Activated CD4-positive, alpha-beta T cell treated with anti-CD3 and anti-CD28 coated beads for 36 hours (primary cell): ENCODE results near the gene COL11A1. TPM values are rescaled to one million over a fixed set of nuclear protein-coding genes. Genes with fewer than 3 reads are reported as not detected.
"Not testable (repeated sequence)": the region's sequence is repeated elsewhere in the genome, so short reads cannot be mapped to it uniquely, and the experiment has no call there.

Experiments
- ATAC-seq: fragments of 200-7000 bp; cut with Tn5 transposase; one replicate; pipeline ENCODE4 v1.10.0; 2021; ENCODE audit warnings: mild to moderate bottlenecking, moderate library complexity
- CTCF ChIA-PET: fragments of 350-600 bp; sonication (Branson Sonifier 250); formaldehyde crosslinking; loops from one replicate; lab custom pipeline; 2021; ENCODE audit warnings: antibody characterized with exemption; lab: Charles Lee
- POLR2A ChIA-PET: fragments of 350-600 bp; sonication (Branson Sonifier 250); formaldehyde crosslinking; loops from one replicate; lab custom pipeline; 2021; ENCODE audit warnings: antibody characterized with exemption, inconsistent platforms; lab: Charles Lee
- DNase-seq: peaks from one replicate; pipeline ENCODE4 v3.0.0-alpha.2; 2020
- H3K27ac Mint-ChIP-seq: one replicate; pipeline ENCODE4 v1.8.0; 2021; ENCODE audit warnings: mixed read lengths
- H3K27me3 Mint-ChIP-seq: one replicate; pipeline ENCODE4 v1.8.0; 2021; ENCODE audit warnings: mixed read lengths
- H3K36me3 Mint-ChIP-seq: one replicate; pipeline ENCODE4 v1.8.0; 2021; ENCODE audit warnings: low read depth, mixed read lengths
- H3K4me1 Mint-ChIP-seq: one replicate; pipeline ENCODE4 v1.8.0; 2021; ENCODE audit warnings: mixed read lengths
- H3K4me3 Mint-ChIP-seq: one replicate; pipeline ENCODE4 v1.8.0; 2021; ENCODE audit warnings: mild to moderate bottlenecking, moderate library complexity, mixed read lengths
- H3K9me3 Mint-ChIP-seq: one replicate; pipeline ENCODE4 v1.8.0; 2021; ENCODE audit warnings: low read depth, mixed read lengths
- intact Hi-C, 2 experiments: fragments of 100-400 bp; cut with DNase I in 1 of 2; cut with micrococcal nuclease in 1 of 2; formaldehyde crosslinking; loops; one replicate each; pipeline versions ENCODE4 v1.14.2 to v1.15.1; 2022 to 2024; cut with DNase I, micrococcal nuclease
- total RNA-seq, 2 experiments: library from RNA; stranded (reverse); gene quantifications; one replicate each; pipeline ENCODE4 v1.2.3, GENCODE V29; 2021

Gene COL11A1
- total RNA-seq, 2 experiments from 2014 or later, result not detected

DNA sequence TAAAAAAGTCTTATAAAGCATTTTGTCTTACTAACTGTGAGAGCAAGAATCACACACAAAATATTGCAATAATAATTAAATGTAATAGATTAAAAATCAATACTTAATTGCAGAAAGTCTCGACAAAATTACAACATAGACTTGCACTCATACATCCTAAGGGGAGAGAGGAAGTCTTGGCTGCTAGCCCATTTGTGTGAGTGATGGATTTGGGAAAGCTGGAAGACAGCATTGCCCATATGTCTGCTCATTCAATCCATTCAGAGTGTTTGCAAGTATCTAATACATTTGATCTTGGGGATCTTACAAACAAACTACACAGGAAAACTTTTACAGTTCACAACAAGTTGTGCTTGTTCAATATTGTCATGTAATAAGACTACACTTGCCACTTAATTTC, 140.5 kb downstream of the COL11A1 start:
- intact Hi-C loops, result no loop called here
- Mint-ChIP-seq H3K4me1 (no peaks in the 10 kb centered on the region), H3K9me3 (no peaks in the 10 kb centered on the region), H3K27me3 (no peaks in the 10 kb centered on the region), H3K4me3 (no peak overlapping the region), H3K36me3 (no peaks in the 10 kb centered on the region), H3K27ac (no peak overlapping the region)
- DNase-seq (no peak), ATAC-seq (no peak)
- ChIA-PET CTCF (interaction anchor here (1.2 kb wide), 1 partner anchor 10 kb away, joined by 4 read pairs; no protein-coding TSS in a partner anchor), POLR2A (no interaction called here)

DNA sequence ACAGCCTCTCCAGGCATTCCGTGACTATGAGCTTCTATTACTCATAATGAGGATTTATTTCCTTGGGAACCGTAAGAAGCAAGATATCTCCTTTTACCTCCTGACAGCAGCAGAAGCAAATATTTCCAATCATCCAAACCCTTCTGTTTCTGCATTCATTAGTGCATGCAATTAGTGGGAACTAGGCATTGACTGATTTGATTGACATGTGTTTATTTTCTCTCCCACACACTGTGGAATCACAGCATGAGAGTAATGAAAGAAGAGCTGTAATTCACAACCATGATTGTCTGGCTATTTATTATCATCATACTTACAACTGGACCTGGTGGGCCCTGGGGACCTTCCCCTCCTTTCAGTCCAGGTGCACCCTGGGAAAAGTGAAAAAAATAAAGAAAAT, 146.8 kb downstream of the COL11A1 start:
- ATAC-seq (no peak), DNase-seq (no peak)
- no peak overlapping the region for H3K4me3 Mint-ChIP-seq
- H3K36me3 Mint-ChIP-seq, result no peaks in the 10 kb centered on the region
- H3K9me3 Mint-ChIP-seq, result no peaks in the 10 kb centered on the region
- POLR2A ChIA-PET, result no interaction called here
- no peak overlapping the region for H3K27ac Mint-ChIP-seq
- CTCF ChIA-PET, result no interaction called here
- no peaks in the 10 kb centered on the region for H3K27me3 Mint-ChIP-seq
- intact Hi-C loops, result no loop called here
- H3K4me1 Mint-ChIP-seq, result no peaks in the 10 kb centered on the region

DNA sequence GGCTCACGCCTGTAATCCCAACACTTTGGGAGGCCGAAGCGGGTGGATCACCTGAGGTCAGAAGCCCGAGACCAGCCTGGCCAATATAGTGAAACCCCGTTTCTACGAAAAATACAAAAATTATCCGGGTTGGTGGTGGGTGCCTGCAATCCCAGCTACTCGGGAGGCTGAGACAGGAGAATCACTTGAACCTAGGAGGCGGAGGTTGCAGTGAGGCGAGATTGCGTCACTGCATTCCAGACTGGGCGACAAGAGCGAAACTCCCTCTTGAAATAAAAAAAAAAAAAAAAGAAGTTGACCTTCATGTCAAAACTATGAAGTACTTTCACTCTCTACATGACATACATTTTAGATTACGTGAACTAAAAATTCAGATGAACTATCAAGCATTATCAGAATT, 153.7 kb downstream of the COL11A1 start:
- no peak overlapping the region for H3K27ac Mint-ChIP-seq
- no peaks in the 10 kb centered on the region for H3K27me3 Mint-ChIP-seq
- ATAC-seq (no peak), DNase-seq (no peak)
- ChIA-PET CTCF (no interaction called here), POLR2A (no interaction called here)
- H3K9me3 Mint-ChIP-seq, result no peaks in the 10 kb centered on the region
- intact Hi-C loops, result no loop called here
- H3K36me3 Mint-ChIP-seq, result no peaks in the 10 kb centered on the region
- no peaks in the 10 kb centered on the region for H3K4me1 Mint-ChIP-seq
- no peak overlapping the region for H3K4me3 Mint-ChIP-seq

DNA sequence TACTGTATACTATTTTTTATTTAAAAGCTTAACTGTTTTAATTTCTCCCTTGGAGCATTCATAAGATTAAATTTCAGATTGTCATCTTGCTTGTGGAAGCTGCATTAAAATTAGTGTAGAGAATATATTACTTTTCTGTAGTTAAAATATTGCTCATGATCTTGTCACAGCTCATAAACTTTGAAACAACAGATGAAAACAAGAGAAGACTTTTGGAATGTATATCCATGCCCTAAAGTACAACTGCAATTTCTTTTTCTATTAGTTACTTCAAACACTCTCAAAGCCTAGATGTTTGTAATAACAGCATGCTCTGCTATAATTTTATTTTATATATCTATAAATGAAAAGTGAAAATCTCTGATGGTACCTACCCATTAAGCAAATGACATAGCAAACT, 155.9 kb downstream of the COL11A1 start:
- no peaks in the 10 kb centered on the region for H3K36me3 Mint-ChIP-seq
- intact Hi-C loops, result no loop called here
- H3K27me3 Mint-ChIP-seq, result no peaks in the 10 kb centered on the region
- ChIA-PET CTCF (no interaction called here), POLR2A (no interaction called here)
- no peak overlapping the region for H3K4me3 Mint-ChIP-seq
- no peaks in the 10 kb centered on the region for H3K4me1 Mint-ChIP-seq
- H3K9me3 Mint-ChIP-seq, result no peaks in the 10 kb centered on the region
- ATAC-seq, result no peak
- H3K27ac Mint-ChIP-seq, result no peak overlapping the region
- DNase-seq, result no peak

DNA sequence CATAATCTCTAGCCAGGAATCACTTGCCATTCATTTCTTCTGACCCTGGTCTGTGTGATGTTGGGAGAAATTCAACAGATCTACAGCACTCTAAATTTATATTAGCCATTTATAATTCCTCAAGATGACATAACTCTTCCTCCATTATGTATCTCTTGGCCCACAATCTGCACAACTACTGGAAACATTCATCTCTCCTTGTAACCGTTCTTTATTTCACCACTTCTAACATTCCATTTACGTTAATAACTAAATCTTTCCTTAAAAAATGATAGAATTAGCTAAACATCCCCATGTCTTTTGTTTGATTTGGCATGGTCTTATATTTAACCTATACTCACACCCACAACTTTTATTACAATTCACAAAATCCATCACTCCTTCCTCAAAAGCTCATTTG, 166.0 kb downstream of the COL11A1 start:
- CTCF ChIA-PET, result no interaction called here
- intact Hi-C loops, result no loop called here
- DNase-seq, result no peak
- H3K4me1 Mint-ChIP-seq, result no peaks in the 10 kb centered on the region
- no peaks in the 10 kb centered on the region for H3K9me3 Mint-ChIP-seq
- no peak for ATAC-seq
- H3K27ac Mint-ChIP-seq, result no peak overlapping the region
- no peaks in the 10 kb centered on the region for H3K27me3 Mint-ChIP-seq
- POLR2A ChIA-PET, result no interaction called here
- H3K36me3 Mint-ChIP-seq, result no peaks in the 10 kb centered on the region
- H3K4me3 Mint-ChIP-seq, result no peak overlapping the region

DNA sequence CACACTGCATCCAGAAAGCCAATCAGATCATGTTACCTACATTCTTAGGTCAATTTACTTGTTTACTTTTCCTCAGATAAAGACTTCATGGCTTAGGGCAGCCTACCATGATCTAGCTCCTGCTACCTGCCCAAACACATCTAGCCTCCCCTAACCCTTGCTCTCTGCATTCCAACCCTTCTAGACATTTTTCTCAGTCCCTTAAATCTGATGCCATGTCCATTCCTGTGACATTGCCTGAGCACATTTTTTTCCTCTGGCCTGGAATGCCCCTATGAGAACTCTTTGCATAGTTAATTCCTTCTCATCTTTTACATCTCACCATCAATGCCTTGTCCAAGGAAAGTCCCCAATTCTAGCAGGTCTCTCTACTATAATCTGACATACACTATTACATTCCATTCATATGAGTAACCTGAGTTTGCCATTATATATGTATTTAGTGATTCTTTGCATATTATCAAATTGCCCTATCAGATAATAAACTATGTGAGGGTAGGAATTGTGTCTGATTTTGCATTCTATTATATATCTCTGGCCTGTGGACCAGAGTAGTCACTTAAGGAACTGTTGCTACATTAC, 166.9 kb downstream of the COL11A1 start:
- Mint-ChIP-seq H3K4me3 (no peak overlapping the region), H3K27ac (no peak overlapping the region), H3K4me1 (no peaks in the 10 kb centered on the region), H3K9me3 (no peaks in the 10 kb centered on the region), H3K36me3 (no peaks in the 10 kb centered on the region), H3K27me3 (no peaks in the 10 kb centered on the region)
- no peak for DNase-seq
- ATAC-seq, result no peak
- intact Hi-C loops, result no loop called here
- CTCF ChIA-PET, result no interaction called here
- POLR2A ChIA-PET, result no interaction called here

DNA sequence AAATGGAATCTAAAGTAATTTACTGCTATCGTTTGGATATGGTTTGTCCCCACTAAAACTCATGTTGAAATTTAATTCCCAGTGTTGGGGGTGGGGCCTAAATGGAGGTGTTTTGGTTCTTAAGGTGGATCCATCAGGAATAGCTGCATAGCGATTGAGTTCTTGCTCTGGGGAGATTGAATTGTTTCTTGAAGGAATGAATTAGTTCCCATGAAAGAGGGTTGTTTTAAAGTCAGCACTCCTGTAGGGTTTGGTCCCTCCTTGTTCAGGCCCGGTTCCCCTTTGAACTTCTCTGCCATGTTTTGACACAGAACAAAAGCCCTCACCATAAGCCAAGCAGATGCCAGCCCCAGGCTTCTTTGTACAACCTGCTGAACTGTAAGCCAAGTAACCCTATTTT, 170.9 kb downstream of the COL11A1 start:
- Mint-ChIP-seq H3K27ac (no peak overlapping the region), H3K36me3 (no peaks in the 10 kb centered on the region), H3K27me3 (no peaks in the 10 kb centered on the region), H3K9me3 (no peaks in the 10 kb centered on the region), H3K4me3 (no peak overlapping the region), H3K4me1 (no peaks in the 10 kb centered on the region)
- DNase-seq (no peak), ATAC-seq (no peak)
- ChIA-PET POLR2A (no interaction called here), CTCF (no interaction called here)
- intact Hi-C loops, result no loop called here

DNA sequence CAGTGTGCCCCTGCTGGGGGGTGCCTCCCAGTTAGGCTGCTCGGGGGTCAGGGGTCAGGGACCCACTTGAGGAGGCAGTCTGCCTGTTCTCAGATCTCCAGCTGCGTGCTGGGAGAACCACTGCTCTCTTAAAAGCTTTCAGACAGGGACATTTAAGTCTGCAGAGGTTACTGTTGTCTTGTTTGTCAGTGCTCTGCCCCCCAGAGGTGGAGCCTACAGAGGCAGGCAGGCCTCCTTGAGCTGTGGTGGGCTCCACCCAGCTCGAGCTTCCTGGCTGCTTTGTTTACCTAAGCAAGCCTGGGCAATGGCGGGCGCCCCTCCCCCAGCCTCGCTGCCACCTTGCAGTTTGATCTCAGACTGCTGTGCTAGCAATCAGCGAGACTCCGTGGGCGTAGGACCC, 175.0 kb downstream of the COL11A1 start:
- POLR2A ChIA-PET, H3K36me3 Mint-ChIP-seq, H3K9me3 Mint-ChIP-seq, H3K4me1 Mint-ChIP-seq, intact Hi-C loops, ATAC-seq, H3K4me3 Mint-ChIP-seq, H3K27me3 Mint-ChIP-seq, H3K27ac Mint-ChIP-seq, CTCF ChIA-PET, DNase-seq: not testable (repeated sequence)

DNA sequence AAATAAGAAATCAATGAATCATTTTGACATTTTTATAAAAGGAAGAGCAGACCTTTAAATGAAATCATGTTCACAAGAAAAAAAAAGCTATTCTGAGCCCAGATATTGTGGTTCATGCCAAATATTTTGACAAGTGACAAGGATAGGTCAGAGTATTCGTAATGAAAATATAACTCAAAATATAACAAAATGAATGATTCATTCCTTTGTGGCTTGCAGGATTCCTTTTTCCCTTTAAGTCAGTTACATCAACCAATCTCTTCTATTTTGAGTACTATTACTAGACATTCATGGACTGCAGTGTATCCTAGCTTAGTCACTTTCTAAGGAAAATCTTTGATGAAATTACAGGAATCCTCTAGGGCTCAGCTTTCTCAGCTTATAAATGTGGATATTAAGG, 188.7 kb downstream of the COL11A1 start:
- ChIA-PET CTCF (no interaction called here), POLR2A (no interaction called here)
- no peaks in the 10 kb centered on the region for H3K27me3 Mint-ChIP-seq
- intact Hi-C loops, result no loop called here
- H3K36me3 Mint-ChIP-seq, result no peaks in the 10 kb centered on the region
- DNase-seq, result no peak
- ATAC-seq, result no peak
- H3K27ac Mint-ChIP-seq, result no peak overlapping the region
- no peaks in the 10 kb centered on the region for H3K9me3 Mint-ChIP-seq
- H3K4me3 Mint-ChIP-seq, result no peak overlapping the region
- no peaks in the 10 kb centered on the region for H3K4me1 Mint-ChIP-seq

DNA sequence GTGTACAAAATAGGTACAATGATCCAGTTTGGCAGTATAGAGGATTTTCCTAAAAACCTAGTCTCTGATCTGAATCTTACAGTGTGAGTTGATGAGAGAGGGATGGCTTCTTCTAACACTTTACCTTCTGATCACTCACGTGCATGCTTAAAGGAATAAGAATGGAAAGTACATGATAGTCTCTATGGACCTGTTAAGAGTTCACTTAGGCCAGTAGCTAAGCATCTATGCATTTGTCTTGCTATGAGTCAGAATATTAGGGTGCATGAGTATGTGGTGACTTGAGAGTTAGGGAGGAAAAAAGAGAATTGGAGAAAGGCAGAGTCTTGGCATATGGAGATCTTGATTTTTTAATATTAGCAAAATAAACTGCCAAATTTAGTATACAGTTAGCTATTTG, 206.3 kb downstream of the COL11A1 start:
- DNase-seq, result no peak
- Mint-ChIP-seq H3K9me3 (no peaks in the 10 kb centered on the region), H3K27me3 (no peaks in the 10 kb centered on the region), H3K4me1 (no peaks in the 10 kb centered on the region), H3K4me3 (no peak overlapping the region), H3K36me3 (no peaks in the 10 kb centered on the region), H3K27ac (no peak overlapping the region)
- intact Hi-C loops, result no loop called here
- CTCF ChIA-PET, result no interaction called here
- no peak for ATAC-seq
- POLR2A ChIA-PET, result no interaction called here

DNA sequence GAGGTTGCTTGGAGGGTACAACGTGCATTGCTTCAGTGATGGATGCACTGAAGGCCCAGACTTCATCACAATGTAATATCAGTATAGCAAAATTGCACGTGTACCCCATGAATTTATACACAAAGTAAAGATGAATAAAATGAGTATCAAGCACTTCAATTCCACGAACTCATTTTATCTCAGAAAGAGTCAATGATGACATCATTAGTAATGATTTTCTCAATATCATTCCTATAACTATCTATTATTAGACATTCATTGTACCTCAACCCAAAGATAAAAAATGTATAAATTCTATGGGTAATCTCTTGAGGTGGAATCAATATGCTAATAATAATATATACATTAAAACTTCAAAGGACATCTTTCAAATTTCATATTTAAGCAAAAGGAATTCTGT, 208.4 kb downstream of the COL11A1 start:
- no peaks in the 10 kb centered on the region for H3K36me3 Mint-ChIP-seq
- DNase-seq, result no peak
- ChIA-PET CTCF (no interaction called here), POLR2A (no interaction called here)
- no peak overlapping the region for H3K27ac Mint-ChIP-seq
- H3K4me1 Mint-ChIP-seq, result no peaks in the 10 kb centered on the region
- intact Hi-C loops, result no loop called here
- ATAC-seq, result no peak
- H3K27me3 Mint-ChIP-seq, result no peaks in the 10 kb centered on the region
- no peak overlapping the region for H3K4me3 Mint-ChIP-seq
- no peaks in the 10 kb centered on the region for H3K9me3 Mint-ChIP-seq

DNA sequence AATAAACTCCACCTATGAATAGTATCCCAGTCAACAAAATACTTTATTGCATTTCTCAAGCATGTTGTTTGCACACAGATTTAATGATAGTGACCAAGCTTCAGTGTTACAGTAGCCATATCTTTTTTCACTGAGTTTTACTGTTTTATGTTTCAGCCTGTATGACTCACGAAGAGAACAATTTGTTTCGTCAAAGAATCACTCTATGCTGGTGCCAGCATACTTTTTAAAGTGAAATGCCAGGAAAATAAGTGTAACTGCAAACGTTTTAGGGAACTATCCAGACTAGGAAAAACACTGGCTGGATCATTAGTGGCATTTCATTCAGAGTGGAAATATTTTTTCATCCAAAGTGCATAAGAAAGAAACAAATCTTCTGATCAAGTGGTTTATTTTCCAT, 210.8 kb downstream of the COL11A1 start:
- ATAC-seq (no peak), DNase-seq (no peak)
- Mint-ChIP-seq H3K27me3 (no peaks in the 10 kb centered on the region), H3K9me3 (no peaks in the 10 kb centered on the region), H3K4me1 (no peaks in the 10 kb centered on the region), H3K27ac (no peak overlapping the region), H3K4me3 (no peak overlapping the region), H3K36me3 (no peaks in the 10 kb centered on the region)
- ChIA-PET POLR2A (no interaction called here), CTCF (no interaction called here)
- intact Hi-C loops, result no loop called here

DNA sequence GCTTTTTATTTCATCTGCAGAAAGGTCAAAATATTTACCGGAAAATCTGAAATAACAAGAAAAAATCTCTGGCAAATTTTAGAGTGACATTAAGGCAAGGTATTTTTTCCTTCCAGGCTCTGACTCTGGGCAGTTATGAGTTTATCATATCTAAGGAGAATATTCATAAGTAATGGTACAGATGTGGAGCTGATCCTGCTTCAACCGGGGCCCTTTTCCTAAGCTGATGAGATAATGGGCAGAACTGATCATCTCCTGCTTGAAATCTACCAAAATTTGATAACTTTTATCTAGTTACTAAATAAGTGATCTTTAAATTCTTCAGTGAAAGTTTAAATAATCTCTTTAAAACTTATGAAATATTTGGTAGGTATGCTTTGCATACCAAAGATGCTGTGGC, 211.6 kb downstream of the COL11A1 start:
- H3K4me3 Mint-ChIP-seq, result no peak overlapping the region
- H3K4me1 Mint-ChIP-seq, result no peaks in the 10 kb centered on the region
- no peak for DNase-seq
- CTCF ChIA-PET, result no interaction called here
- ATAC-seq, result no peak
- POLR2A ChIA-PET, result no interaction called here
- no peaks in the 10 kb centered on the region for H3K36me3 Mint-ChIP-seq
- no peak overlapping the region for H3K27ac Mint-ChIP-seq
- H3K9me3 Mint-ChIP-seq, result no peaks in the 10 kb centered on the region
- intact Hi-C loops, result no loop called here
- H3K27me3 Mint-ChIP-seq, result no peaks in the 10 kb centered on the region
